BJ (cell line): ENCODE measurements around the gene RRP1B. TPM values are rescaled to one million over a fixed set of nuclear protein-coding genes. Genes with fewer than 3 reads are reported as not detected.
"Not testable (repeated sequence)": the region's sequence is repeated elsewhere in the genome, so short reads cannot be mapped to it uniquely, and the experiment has no call there.

Experiments
- CTCF ChIA-PET: fragments of 350-600 bp; formaldehyde crosslinking; extraction: SDS; loops from one replicate; lab custom pipeline; 2021; ENCODE audit warnings: antibody characterized with exemption, inconsistent platforms; lab: Yijun Ruan, JAX
- POLR2A ChIA-PET: fragments of 300-600 bp; sonication (Branson Sonifier 250); formaldehyde crosslinking; extraction: SDS; loops from one replicate; lab custom pipeline; 2021; ENCODE audit warnings: antibody characterized with exemption; lab: Charles Lee
- DNase-seq: peaks from one replicate; pipeline ENCODE4 v3.0.0-alpha.2; 2011; ENCODE audit warnings: low read depth
- H3K27me3 ChIP-seq: 2 replicates; pipeline ENCODE4 v1.6.0; 2011; ENCODE audit warnings: low read length; ENCODE audit not compliant: control insufficient read depth, insufficient read depth
- H3K36me3 ChIP-seq: 2 replicates; pipeline ENCODE4 v1.5.1; 2011; ENCODE audit warnings: low read length; ENCODE audit not compliant: control insufficient read depth, insufficient read depth
- H3K4me3 ChIP-seq: 2 replicates; pipeline ENCODE4 v1.5.1; 2011; ENCODE audit warnings: low read depth, mild to moderate bottlenecking, control low read depth, low read length
- polyA plus RNA-seq: library from polyadenylated mRNA; depleted of rRNA; stranded (reverse); fragments of >200 nt; gene quantifications from 2 replicates; pipeline ENCODE4 v1.2.3, GENCODE V29; 2011
- TF ChIP-seq, protein P1 (sequence below): IDR thresholded peaks from 2 replicates; pipeline ENCODE4 v1.5.1; 2011; ENCODE audit warnings: low read depth, mild to moderate bottlenecking, control low read depth, inconsistent platforms, low read length, moderate library complexity; ENCODE audit not compliant: insufficient read depth

Gene RRP1B
- polyA plus RNA-seq, 1 experiment: 11.6 TPM

DNA sequence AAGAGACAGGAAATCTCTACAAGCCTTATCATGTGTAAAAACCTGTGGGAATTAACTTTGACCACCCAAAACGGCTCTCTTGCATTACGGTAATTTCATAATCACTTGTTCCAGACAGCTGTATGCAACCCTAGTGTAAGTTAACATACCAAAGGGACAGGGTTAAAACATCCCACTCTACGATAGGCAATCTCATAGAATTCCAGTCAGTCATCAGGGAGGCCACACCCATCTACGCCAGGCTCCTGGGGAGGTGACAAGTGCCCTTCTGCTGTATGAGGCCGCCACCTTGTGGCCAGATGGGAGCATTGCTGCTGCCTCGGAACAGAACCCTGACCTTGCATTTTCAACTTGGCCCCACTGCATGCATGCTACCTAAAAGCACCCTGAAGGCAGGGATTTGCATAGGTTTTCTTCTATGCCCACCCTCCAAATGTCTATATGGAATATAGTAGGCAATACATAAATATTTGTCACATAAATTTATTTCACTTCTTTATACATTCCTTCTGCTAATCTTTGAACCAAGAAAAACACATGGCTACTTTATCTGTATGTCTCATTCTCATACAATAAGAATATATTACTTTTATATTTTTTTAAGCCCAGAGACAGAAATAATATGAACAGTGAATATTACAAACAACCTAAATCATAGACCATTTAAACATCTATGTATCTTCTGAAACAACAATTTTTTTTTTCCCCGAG, 12.7 kb upstream of the RRP1B start:
- ChIA-PET POLR2A (no interaction called here), CTCF (interaction anchor here (0.8 to 3.0 kb wide), 8 partner anchors 9 to 322 kb away, joined by 3 to 12 read pairs (median 5); no protein-coding TSS in a partner anchor)
- no peak overlapping the region for H3K4me3 ChIP-seq
- TF ChIP-seq, protein P1, sequence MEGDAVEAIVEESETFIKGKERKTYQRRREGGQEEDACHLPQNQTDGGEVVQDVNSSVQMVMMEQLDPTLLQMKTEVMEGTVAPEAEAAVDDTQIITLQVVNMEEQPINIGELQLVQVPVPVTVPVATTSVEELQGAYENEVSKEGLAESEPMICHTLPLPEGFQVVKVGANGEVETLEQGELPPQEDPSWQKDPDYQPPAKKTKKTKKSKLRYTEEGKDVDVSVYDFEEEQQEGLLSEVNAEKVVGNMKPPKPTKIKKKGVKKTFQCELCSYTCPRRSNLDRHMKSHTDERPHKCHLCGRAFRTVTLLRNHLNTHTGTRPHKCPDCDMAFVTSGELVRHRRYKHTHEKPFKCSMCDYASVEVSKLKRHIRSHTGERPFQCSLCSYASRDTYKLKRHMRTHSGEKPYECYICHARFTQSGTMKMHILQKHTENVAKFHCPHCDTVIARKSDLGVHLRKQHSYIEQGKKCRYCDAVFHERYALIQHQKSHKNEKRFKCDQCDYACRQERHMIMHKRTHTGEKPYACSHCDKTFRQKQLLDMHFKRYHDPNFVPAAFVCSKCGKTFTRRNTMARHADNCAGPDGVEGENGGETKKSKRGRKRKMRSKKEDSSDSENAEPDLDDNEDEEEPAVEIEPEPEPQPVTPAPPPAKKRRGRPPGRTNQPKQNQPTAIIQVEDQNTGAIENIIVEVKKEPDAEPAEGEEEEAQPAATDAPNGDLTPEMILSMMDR: peak; percentile 98
- no peaks in the 10 kb centered on the region for H3K27me3 ChIP-seq
- no peaks in the 10 kb centered on the region for H3K36me3 ChIP-seq
- DNase-seq: no peak

- TF ChIP-seq, protein P1: no peak
- CTCF ChIA-PET: no interaction called here
- Histone ChIP-seq H3K27me3 (no peaks in the 10 kb centered on the region), H3K4me3 (no peak overlapping the region), H3K36me3 (no peaks in the 10 kb centered on the region)
- POLR2A ChIA-PET: no interaction called here
- no peak for DNase-seq
Measured at GRCh38 chr21:43648171-43648570, 11.2 kb upstream of the RRP1B start.

- CTCF ChIA-PET, DNase-seq, H3K4me3 ChIP-seq, H3K36me3 ChIP-seq, POLR2A ChIA-PET, H3K27me3 ChIP-seq: not testable (repeated sequence)
Measured at GRCh38 chr21:43651926-43652325, 7.4 kb upstream of the RRP1B start.

GRCh38 chr21:43652616-43653015, 6.7 kb upstream of the RRP1B start:
- no peak for DNase-seq
- TF ChIP-seq, protein P1: no peak
- no peaks in the 10 kb centered on the region for H3K27me3 ChIP-seq
- CTCF ChIA-PET: no interaction called here
- H3K4me3 ChIP-seq: no peak overlapping the region
- H3K36me3 ChIP-seq: no peaks in the 10 kb centered on the region
- POLR2A ChIA-PET: no interaction called here

- ChIA-PET POLR2A (no interaction called here), CTCF (no interaction called here)
- H3K36me3 ChIP-seq: no peaks in the 10 kb centered on the region
- no peaks in the 10 kb centered on the region for H3K27me3 ChIP-seq
- TF ChIP-seq, protein P1: no peak
- no peak overlapping the region for H3K4me3 ChIP-seq
- no peak for DNase-seq
Measured at GRCh38 chr21:43653626-43654025, 5.7 kb upstream of the RRP1B start.
